Activated B cell treated with CpG ODN at 0.5 μM for 24 hours (primary cell): ENCODE results near the gene ENOX1. TPM values are rescaled to one million over a fixed set of nuclear protein-coding genes. Genes with fewer than 3 reads are reported as not detected.

Experiments
- ATAC-seq: fragments of 200-7000 bp; cut with Tn5 transposase; one replicate; pipeline ENCODE4 v1.10.0; 2021; ENCODE audit warnings: low read depth, mild to moderate bottlenecking, moderate library complexity
- CTCF ChIA-PET: fragments of 350-600 bp; sonication (Branson Sonifier 250); formaldehyde crosslinking; loops from one replicate; lab custom pipeline; 2021; ENCODE audit warnings: antibody characterized with exemption; lab: Charles Lee
- POLR2A ChIA-PET: fragments of 350-600 bp; sonication (Branson Sonifier 250); formaldehyde crosslinking; loops from one replicate; lab custom pipeline; 2021; ENCODE audit warnings: antibody characterized with exemption; lab: Charles Lee
- DNase-seq: peaks from one replicate; pipeline ENCODE4 v3.0.0; 2022
- H3K27ac Mint-ChIP-seq: one replicate; pipeline ENCODE4 v1.8.0; 2020; ENCODE audit warnings: mixed read lengths
- H3K27me3 Mint-ChIP-seq: one replicate; pipeline ENCODE4 v1.8.0; 2021; ENCODE audit warnings: mixed read lengths
- H3K36me3 Mint-ChIP-seq: one replicate; pipeline ENCODE4 v1.8.0; 2021; ENCODE audit warnings: low read depth, mixed read lengths
- H3K4me1 Mint-ChIP-seq: one replicate; pipeline ENCODE4 v1.8.0; 2021; ENCODE audit warnings: mixed read lengths
- H3K4me3 Mint-ChIP-seq: one replicate; pipeline ENCODE4 v1.8.0; 2020; ENCODE audit warnings: mild to moderate bottlenecking, mixed read lengths
- H3K9me3 Mint-ChIP-seq: one replicate; pipeline ENCODE4 v1.8.0; 2020; ENCODE audit warnings: mixed read lengths
- CTCF ChIP-seq: fragments of 200-600 bp; IDR thresholded peaks from one replicate; pipeline ENCODE4 v1.8.0; 2022; ENCODE audit warnings: antibody characterized with exemption, mild to moderate bottlenecking
- intact Hi-C: fragments of 100-400 bp; cut with micrococcal nuclease; formaldehyde crosslinking; loops from one replicate; pipeline ENCODE4 v1.15.1; 2024
- total RNA-seq: library from RNA; stranded (reverse); gene quantifications from 2 replicates; pipeline ENCODE4 v1.2.3, GENCODE V29; 2022

Gene ENOX1
- total RNA-seq, 1 donor from 2014 or later: not detected

- no peaks in the 10 kb centered on the region for H3K4me1 Mint-ChIP-seq
- ChIA-PET POLR2A (no interaction called here), CTCF (no interaction called here)
- H3K9me3 Mint-ChIP-seq: no peaks in the 10 kb centered on the region
- H3K27me3 Mint-ChIP-seq: peaks cover 2% of the 10 kb centered on the region
- TF ChIP-seq CTCF: no peak
- DNase-seq (no peak), ATAC-seq (no peak)
- H3K27ac Mint-ChIP-seq: no peak overlapping the region
- H3K4me3 Mint-ChIP-seq: no peak overlapping the region
- no peaks in the 10 kb centered on the region for H3K36me3 Mint-ChIP-seq
- intact Hi-C loops: no loop called here
Measured at GRCh38 chr13:43389573-43389972, 397.2 kb downstream of the ENOX1 start.

GRCh38 chr13:43388282-43389034 is 398.3 kb downstream of the ENOX1 start:
- Mint-ChIP-seq H3K27me3 (peaks cover 2% of the 10 kb centered on the region), H3K9me3 (no peaks in the 10 kb centered on the region), H3K27ac (no peak overlapping the region), H3K4me1 (no peaks in the 10 kb centered on the region), H3K4me3 (no peak overlapping the region), H3K36me3 (no peaks in the 10 kb centered on the region)
- POLR2A ChIA-PET: no interaction called here
- DNase-seq (no peak), ATAC-seq (no peak)
- CTCF ChIA-PET: no interaction called here
- intact Hi-C loops: no loop called here
- no peak for TF ChIP-seq CTCF

GRCh38 chr13:43387880-43388279 is 398.9 kb downstream of the ENOX1 start:
- no peaks in the 10 kb centered on the region for H3K9me3 Mint-ChIP-seq
- no peak overlapping the region for H3K27ac Mint-ChIP-seq
- intact Hi-C loops: no loop called here
- no peak for TF ChIP-seq CTCF
- no peak overlapping the region for H3K4me3 Mint-ChIP-seq
- ATAC-seq: no peak
- no peak for DNase-seq
- ChIA-PET CTCF (no interaction called here), POLR2A (no interaction called here)
- H3K27me3 Mint-ChIP-seq: peaks cover 2% of the 10 kb centered on the region
- H3K36me3 Mint-ChIP-seq: no peaks in the 10 kb centered on the region
- no peaks in the 10 kb centered on the region for H3K4me1 Mint-ChIP-seq

GRCh38 chr13:43383498-43384165 is 403.1 kb downstream of the ENOX1 start:
- H3K4me1 Mint-ChIP-seq: no peaks in the 10 kb centered on the region
- TF ChIP-seq CTCF: no peak
- intact Hi-C loops: no loop called here
- H3K9me3 Mint-ChIP-seq: peaks cover 7% of the 10 kb centered on the region
- DNase-seq: no peak
- ChIA-PET CTCF (no interaction called here), POLR2A (no interaction called here)
- ATAC-seq: no peak
- H3K4me3 Mint-ChIP-seq: no peak overlapping the region
- H3K27me3 Mint-ChIP-seq: peaks cover 6% of the 10 kb centered on the region
- H3K36me3 Mint-ChIP-seq: no peaks in the 10 kb centered on the region
- H3K27ac Mint-ChIP-seq: no peak overlapping the region

- intact Hi-C loops: no loop called here
- no peak for ATAC-seq
- no peaks in the 10 kb centered on the region for H3K4me1 Mint-ChIP-seq
- POLR2A ChIA-PET: no interaction called here
- no peak for DNase-seq
- H3K36me3 Mint-ChIP-seq: no peaks in the 10 kb centered on the region
- no peak for TF ChIP-seq CTCF
- no peak overlapping the region for H3K27ac Mint-ChIP-seq
- H3K4me3 Mint-ChIP-seq: no peak overlapping the region
- CTCF ChIA-PET: no interaction called here
- peaks cover 11% of the 10 kb centered on the region for H3K27me3 Mint-ChIP-seq
- peaks cover 11% of the 10 kb centered on the region for H3K9me3 Mint-ChIP-seq
Measured at GRCh38 chr13:43379738-43380137, 407.0 kb downstream of the ENOX1 start.
